Gastroesophageal sphincter (tissue), 4 donors: ENCODE measurements around the gene HAUS8. TPM values are rescaled to one million over a fixed set of nuclear protein-coding genes. Genes with fewer than 3 reads are reported as not detected.

ENCODE experiments used
- ATAC-seq: fragments of 150-250 bp; one replicate; pipeline ENCODE4 v1.9.1; 2016; ENCODE audit warnings: mild to moderate bottlenecking, moderate library complexity
- H3K27ac ChIP-seq, 4 donors: fragments of 200-600 bp; sonication (generic) in 3 of 4; 1 replicate in 3 of 4; 2 replicates in 1 of 4; pipeline ENCODE4 v1.5.1; 2016 to 2019
- H3K27me3 ChIP-seq: fragments of 200-600 bp; sonication (generic); one replicate; pipeline ENCODE4 v1.5.1; 2019
- H3K36me3 ChIP-seq, 2 donors: fragments of 200-600 bp; sonication (generic); one replicate each; pipeline ENCODE4 v1.5.1; 2019; ENCODE audit warnings: control low read depth in 1 of 2
- H3K4me1 ChIP-seq, 3 donors: fragments of 200-600 bp; sonication (generic); 1 replicate in 2 of 3; 2 replicates in 1 of 3; pipeline ENCODE4 v1.5.1; 2016 to 2019; ENCODE audit warnings: control low read depth in 2 of 3
- H3K4me3 ChIP-seq, 2 donors: fragments of 200-600 bp; sonication (generic); one replicate each; pipeline ENCODE4 v1.5.1; 2019; ENCODE audit warnings: mild to moderate bottlenecking in 1 of 2, moderate library complexity in 1 of 2
- H3K9me3 ChIP-seq, 3 donors: fragments of 200-600 bp; sonication (generic); one replicate each; pipeline ENCODE4 v1.5.1; 2017 to 2019; ENCODE audit warnings: control low read depth in 2 of 3
- EP300 ChIP-seq: sonication (generic); formaldehyde crosslinking; IDR thresholded peaks from one replicate; pipeline ENCODE4 v1.6.1; 2017; ENCODE audit warnings: antibody characterized with exemption, mild to moderate bottlenecking
- POLR2A ChIP-seq, 2 donors: fragments of 450-650 bp; IDR thresholded peaks; one replicate each; pipeline ENCODE4 v1.6.1; 2017; ENCODE audit warnings: antibody characterized with exemption in 2 of 2, mild to moderate bottlenecking in 2 of 2, moderate library complexity in 1 of 2
- POLR2AphosphoS5 ChIP-seq: sonication (generic); formaldehyde crosslinking; IDR thresholded peaks from one replicate; pipeline ENCODE4 v1.6.1; 2017; ENCODE audit warnings: antibody characterized with exemption
- WGBS, 2 donors: methylation state at CpG; one replicate each; pipeline ENCODE4 v1.1.5; 2018; ENCODE audit warnings: low coverage in 1 of 2; 5-methylcytosine and 5-hydroxymethylcytosine counted together
- total RNA-seq, 4 donors: library from RNA; depleted of rRNA; stranded (reverse); fragments of >200 nt; gene quantifications; one replicate each; pipeline ENCODE4 v1.1.0, GENCODE V29; 2016
- TF ChIP-seq, protein P1 (sequence below), 4 experiments: fragments of 200-600 bp in 2 of 4; fragments of 450-650 bp in 2 of 4; sonication (generic) in 1 of 4; IDR thresholded peaks; one replicate each; pipeline ENCODE4 v1.5.1; 2017 to 2019; ENCODE audit warnings: antibody characterized with exemption in 4 of 4, mild to moderate bottlenecking in 2 of 4, moderate library complexity in 2 of 4

The HAUS8 gene, protein sequence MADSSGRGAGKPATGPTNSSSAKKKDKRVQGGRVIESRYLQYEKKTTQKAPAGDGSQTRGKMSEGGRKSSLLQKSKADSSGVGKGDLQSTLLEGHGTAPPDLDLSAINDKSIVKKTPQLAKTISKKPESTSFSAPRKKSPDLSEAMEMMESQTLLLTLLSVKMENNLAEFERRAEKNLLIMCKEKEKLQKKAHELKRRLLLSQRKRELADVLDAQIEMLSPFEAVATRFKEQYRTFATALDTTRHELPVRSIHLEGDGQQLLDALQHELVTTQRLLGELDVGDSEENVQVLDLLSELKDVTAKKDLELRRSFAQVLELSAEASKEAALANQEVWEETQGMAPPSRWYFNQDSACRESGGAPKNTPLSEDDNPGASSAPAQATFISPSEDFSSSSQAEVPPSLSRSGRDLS
- total RNA-seq: 1 to 10 TPM; 3.2 to 6.4 (median 5.5) TPM

DNA sequence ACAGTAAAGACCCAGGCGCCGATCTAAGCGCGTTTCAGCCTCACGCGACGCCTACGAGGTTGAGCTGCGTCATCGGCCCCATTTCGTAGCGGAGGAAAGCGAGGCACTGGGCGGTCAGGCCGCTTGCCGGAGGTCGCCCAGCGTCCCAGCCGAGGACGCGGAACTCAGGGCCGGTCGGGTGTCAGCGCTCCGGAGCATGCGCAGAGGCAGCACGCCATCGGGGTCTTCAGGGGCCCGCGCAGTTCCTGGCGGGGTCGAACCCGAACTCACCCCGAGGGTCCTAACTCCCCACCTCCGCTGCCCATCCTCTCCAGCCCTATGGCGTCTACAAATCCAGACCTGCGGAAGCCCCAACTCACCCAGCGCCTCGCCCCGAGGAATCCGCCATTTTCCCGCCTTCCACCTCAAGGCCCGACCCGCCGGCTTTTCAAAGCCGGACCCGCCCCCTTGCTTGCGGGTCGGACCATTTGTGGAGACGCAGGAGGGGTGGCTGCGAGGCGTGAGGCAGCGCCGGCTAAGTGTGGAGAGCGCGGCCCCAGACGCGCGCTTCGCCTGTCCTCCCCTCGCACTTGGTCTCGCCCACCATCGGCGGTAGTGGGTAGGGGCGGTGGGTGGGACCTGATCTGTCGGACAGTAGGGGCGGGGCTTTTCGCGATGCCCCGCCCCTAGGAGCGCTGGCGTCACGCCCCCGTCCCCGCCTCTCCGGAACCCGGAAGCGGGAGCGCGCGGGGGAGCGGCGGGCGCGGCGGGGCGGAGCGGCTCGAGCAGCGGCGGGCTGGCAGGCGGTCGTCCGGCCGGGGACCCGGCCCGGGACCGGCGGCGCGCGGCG, at the start of gene HAUS8, which contains the start of gene MYO9B:
Gene HAUS8 (minus strand): TSS at position 418 of the 829 bp plus-strand sequence. CDS start 30 bp downstream, at position 388.
Gene MYO9B (plus strand): TSS at position 743 of the 829 bp plus-strand sequence. CDS start 25,941 bp downstream, outside the sequence.
- Histone ChIP-seq H3K36me3 (peaks cover 0 to 28% of the 10 kb centered on the region in 2 donors), H3K4me3 (peak within 1 kb of the TSS; percentile 86 to 89), H3K4me1 (peaks cover 0 to 61% (median 37%) of the 10 kb centered on the region in 3 donors), H3K27ac (peak within 1 kb of the TSS; percentile 68 to 92 (median 88)), H3K9me3 (no peaks in the 10 kb centered on the region), H3K27me3 (no peaks in the 10 kb centered on the region)
- WGBS, 2 donors: no CpG with 5 or more reads among the region's 103 CpGs
- TF ChIP-seq POLR2AphosphoS5: peak; percentile 65
- no peak for TF ChIP-seq EP300
- TF ChIP-seq, protein P1, sequence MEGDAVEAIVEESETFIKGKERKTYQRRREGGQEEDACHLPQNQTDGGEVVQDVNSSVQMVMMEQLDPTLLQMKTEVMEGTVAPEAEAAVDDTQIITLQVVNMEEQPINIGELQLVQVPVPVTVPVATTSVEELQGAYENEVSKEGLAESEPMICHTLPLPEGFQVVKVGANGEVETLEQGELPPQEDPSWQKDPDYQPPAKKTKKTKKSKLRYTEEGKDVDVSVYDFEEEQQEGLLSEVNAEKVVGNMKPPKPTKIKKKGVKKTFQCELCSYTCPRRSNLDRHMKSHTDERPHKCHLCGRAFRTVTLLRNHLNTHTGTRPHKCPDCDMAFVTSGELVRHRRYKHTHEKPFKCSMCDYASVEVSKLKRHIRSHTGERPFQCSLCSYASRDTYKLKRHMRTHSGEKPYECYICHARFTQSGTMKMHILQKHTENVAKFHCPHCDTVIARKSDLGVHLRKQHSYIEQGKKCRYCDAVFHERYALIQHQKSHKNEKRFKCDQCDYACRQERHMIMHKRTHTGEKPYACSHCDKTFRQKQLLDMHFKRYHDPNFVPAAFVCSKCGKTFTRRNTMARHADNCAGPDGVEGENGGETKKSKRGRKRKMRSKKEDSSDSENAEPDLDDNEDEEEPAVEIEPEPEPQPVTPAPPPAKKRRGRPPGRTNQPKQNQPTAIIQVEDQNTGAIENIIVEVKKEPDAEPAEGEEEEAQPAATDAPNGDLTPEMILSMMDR (IDR thresholded peaks at IDR 0.05): no peak
- TF ChIP-seq POLR2A (IDR thresholded peaks at IDR 0.05): peak; percentile 72 to 78
- ATAC-seq: peak; percentile 93

DNA sequence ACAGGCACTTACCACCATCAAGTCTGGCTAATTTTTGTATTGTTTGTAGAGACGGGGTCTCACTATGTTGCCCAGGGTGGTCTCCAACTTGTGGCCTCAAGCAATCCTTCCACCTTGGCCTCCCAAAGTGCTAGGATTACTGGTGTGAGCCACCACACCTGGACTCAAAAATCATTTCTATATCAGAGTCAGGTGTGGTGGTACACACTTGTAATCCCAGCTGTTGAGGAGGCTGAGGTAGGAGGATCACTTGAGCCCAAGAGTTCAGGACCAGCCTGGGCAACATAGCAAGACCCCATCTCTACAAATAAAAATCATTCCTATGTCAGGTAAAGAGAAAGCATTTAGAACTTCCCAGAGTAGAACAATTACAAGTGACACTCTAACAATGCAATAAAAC, 48.8 kb upstream of the HAUS8 start:
- Histone ChIP-seq H3K4me1 (peaks cover 0 to 26% (median 6%) of the 10 kb centered on the region in 3 donors), H3K4me3 (no peak overlapping the region), H3K36me3 (peaks cover 0 to 15% of the 10 kb centered on the region in 2 donors), H3K27ac (no peak overlapping the region), H3K27me3 (no peaks in the 10 kb centered on the region), H3K9me3 (no peaks in the 10 kb centered on the region)
- no peak for TF ChIP-seq EP300
- TF ChIP-seq, protein P1 (IDR thresholded peaks at IDR 0.05): no peak
- no peak for TF ChIP-seq POLR2AphosphoS5
- TF ChIP-seq POLR2A (IDR thresholded peaks at IDR 0.05): no peak
- ATAC-seq: no peak
- 90% methylated on average over 1 of the region's 1 CpG; no CpG with 5 or more reads in 1 of the 2 donors for WGBS, 2 donors

- WGBS, 2 donors: 88% methylated on average over 1 to 2 of the region's 2 CpGs
- Histone ChIP-seq H3K9me3 (no peaks in the 10 kb centered on the region), H3K36me3 (peaks cover 0 to 14% of the 10 kb centered on the region in 2 donors), H3K27me3 (no peaks in the 10 kb centered on the region), H3K4me3 (no peak overlapping the region), H3K27ac (no peak overlapping the region), H3K4me1 (peaks cover 0 to 26% (median 6%) of the 10 kb centered on the region in 3 donors)
- TF ChIP-seq POLR2A (IDR thresholded peaks at IDR 0.05): no peak
- ATAC-seq: no peak
Measured at GRCh38 chr19:17123041-17123440, 47.8 kb upstream of the HAUS8 start.

- peaks cover 0 to 14% of the 10 kb centered on the region in 2 donors for H3K36me3 ChIP-seq
- peaks cover 0 to 18% (median 6%) of the 10 kb centered on the region in 3 donors for H3K4me1 ChIP-seq
- no peak overlapping the region for H3K27ac ChIP-seq
- no peaks in the 10 kb centered on the region for H3K27me3 ChIP-seq
- no peak for ATAC-seq
- WGBS, 2 donors: 50 to 95% methylated on average over 2 to 8 of the region's 9 CpGs
- no peak overlapping the region for H3K4me3 ChIP-seq
- no peak for TF ChIP-seq POLR2AphosphoS5
- TF ChIP-seq, protein P1 (IDR thresholded peaks at IDR 0.05): no peak
- no peak for TF ChIP-seq EP300
- TF ChIP-seq POLR2A (IDR thresholded peaks at IDR 0.05): no peak
- no peaks in the 10 kb centered on the region for H3K9me3 ChIP-seq
Measured at GRCh38 chr19:17121736-17122293, 46.6 kb upstream of the HAUS8 start.

DNA sequence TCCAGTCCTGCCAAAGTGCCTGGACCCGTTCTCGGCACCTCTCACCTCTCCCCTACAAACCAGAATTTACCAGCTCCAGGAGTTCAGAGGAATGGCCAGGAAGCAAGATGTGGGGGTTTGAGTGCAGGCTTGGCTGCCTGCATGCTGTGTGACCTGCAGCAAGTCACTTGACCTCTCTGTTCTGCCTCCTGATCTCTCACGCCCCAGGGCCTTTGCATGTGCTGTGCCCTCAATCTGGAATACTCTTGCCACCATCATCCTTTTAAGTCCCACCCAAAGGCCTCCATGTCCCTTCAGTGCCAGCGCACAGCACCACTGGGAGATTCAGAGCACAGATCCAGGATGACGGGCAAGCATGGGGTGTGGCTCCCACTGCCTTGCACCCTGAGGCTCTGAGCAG, 43.7 kb upstream of the HAUS8 start:
- H3K36me3 ChIP-seq: peaks cover 0 to 14% of the 10 kb centered on the region in 2 donors
- H3K9me3 ChIP-seq: no peaks in the 10 kb centered on the region
- H3K4me1 ChIP-seq: peaks cover 0 to 17% (median 5%) of the 10 kb centered on the region in 3 donors
- WGBS, 2 donors: 78% methylated on average over 3 of the region's 5 CpGs; no CpG with 5 or more reads in 1 of the 2 donors
- no peak overlapping the region for H3K27ac ChIP-seq
- ATAC-seq: no peak
- TF ChIP-seq POLR2AphosphoS5: no peak
- TF ChIP-seq, protein P1 (IDR thresholded peaks at IDR 0.05): no peak
- TF ChIP-seq EP300: no peak
- no peak for TF ChIP-seq POLR2A (IDR thresholded peaks at IDR 0.05)
- no peaks in the 10 kb centered on the region for H3K27me3 ChIP-seq
- no peak overlapping the region for H3K4me3 ChIP-seq
